ENCODE measurements around the gene CEMIP. TPM values are rescaled to one million over a fixed set of nuclear protein-coding genes. Genes with fewer than 3 reads are reported as not detected.

CEMIP gene
- total RNA-seq, 1 experiment from 2014 or later = 0.61 TPM

GRCh38 chr15:80785335-80785734 lies 6.2 kb downstream of the CEMIP start:
- Histone ChIP-seq H3K36me3 (ENCODE audit: low read depth) (peaks cover 13% of the 10 kb centered on the region; the same call in 1 of the 2 replicates), H3K27me3 (ENCODE audit: insufficient read depth, low read depth) (no peaks in the 10 kb centered on the region), H2AFZ (no peak overlapping the region), H3K27ac (no peak overlapping the region), H3K4me1 (replicated peaks; ENCODE audit: insufficient read depth) (peaks cover 17% of the 10 kb centered on the region), H3K79me2 (ENCODE audit: low read depth) (0 out of 2 replicates have a peak, but pooled peaks cover 5% of the 10 kb centered on the region), H3K4me3 (no peak overlapping the region), H4K20me1 (ENCODE audit: insufficient read depth) (no peaks in the 10 kb centered on the region), H3F3A (ENCODE audit: insufficient read depth, low read depth) (no peaks in the 10 kb centered on the region), H3K4me2 (no peak overlapping the region), H3K9me2 (ENCODE audit: insufficient read depth) (no peaks in the 10 kb centered on the region), H3K9me3 (ENCODE audit: insufficient read depth, low read depth) (no peaks in the 10 kb centered on the region)
- intact Hi-C loops (cut with micrococcal nuclease; ENCODE audit: unreplicated experiment) = no loop called here
- no peak for DNase-seq
- no TSS peak for BruUV-seq (replicated peaks)
- CTCF ChIA-PET = no interaction called here
- POLR2A ChIA-PET (ENCODE audit: unreplicated experiment) = interaction anchor here (0.6 to 0.8 kb wide), 3 partner anchors 189 to 330 kb away, joined by 3 to 19 read pairs (median 4); no protein-coding TSS in a partner anchor
- TF ChIP-seq CTCF (conservative IDR thresholded peaks at IDR 0.05) (no peak), EZH2 (IDR thresholded peaks at IDR 0.05; ENCODE audit: low read depth) (no peak)

- Histone ChIP-seq H3K9me2 (ENCODE audit: insufficient read depth) (no peaks in the 10 kb centered on the region), H3K4me2 (no peak overlapping the region), H2AFZ (no peak overlapping the region), H3F3A (ENCODE audit: insufficient read depth, low read depth) (no peaks in the 10 kb centered on the region), H3K79me2 (ENCODE audit: low read depth) (0 out of 2 replicates have a peak, but pooled peaks cover 4% of the 10 kb centered on the region), H3K9me3 (ENCODE audit: insufficient read depth, low read depth) (no peaks in the 10 kb centered on the region), H3K27me3 (ENCODE audit: insufficient read depth, low read depth) (no peaks in the 10 kb centered on the region), H4K20me1 (ENCODE audit: insufficient read depth) (no peaks in the 10 kb centered on the region), H3K4me1 (replicated peaks; ENCODE audit: insufficient read depth) (peaks cover 11% of the 10 kb centered on the region; the same call in 1 of the 2 replicates), H3K27ac (no peak overlapping the region), H3K36me3 (ENCODE audit: low read depth) (peaks cover 18% of the 10 kb centered on the region; the same call in 1 of the 2 replicates), H3K4me3 (no peak overlapping the region)
- intact Hi-C loops (cut with micrococcal nuclease; ENCODE audit: unreplicated experiment) = no loop called here
- ChIA-PET POLR2A (ENCODE audit: unreplicated experiment) (interaction anchor here (0.6 to 0.8 kb wide), 3 partner anchors 189 to 330 kb away, joined by 3 to 19 read pairs (median 4); no protein-coding TSS in a partner anchor), CTCF (no interaction called here)
- TF ChIP-seq CTCF (conservative IDR thresholded peaks at IDR 0.05) (no peak), EZH2 (IDR thresholded peaks at IDR 0.05; ENCODE audit: low read depth) (no peak)
- no TSS peak for BruUV-seq (replicated peaks)
- DNase-seq = no peak
Observed at GRCh38 chr15:80785811-80786354, 6.7 kb downstream of the CEMIP start.

- TF ChIP-seq EZH2 (IDR thresholded peaks at IDR 0.05; ENCODE audit: low read depth) = no peak
- TF ChIP-seq CTCF (conservative IDR thresholded peaks at IDR 0.05) = no peak
- Histone ChIP-seq H3K4me3 (no peak overlapping the region), H3K36me3 (ENCODE audit: low read depth) (peaks cover 18% of the 10 kb centered on the region; the same call in 1 of the 2 replicates), H4K20me1 (ENCODE audit: insufficient read depth) (no peaks in the 10 kb centered on the region), H3K4me2 (no peak overlapping the region), H3K9me3 (ENCODE audit: insufficient read depth, low read depth) (no peaks in the 10 kb centered on the region), H3K27ac (no peak overlapping the region), H3F3A (ENCODE audit: insufficient read depth, low read depth) (no peaks in the 10 kb centered on the region), H2AFZ (no peak overlapping the region), H3K79me2 (ENCODE audit: low read depth) (no peaks in the 10 kb centered on the region), H3K4me1 (replicated peaks; ENCODE audit: insufficient read depth) (peaks cover 6% of the 10 kb centered on the region; the same call in 1 of the 2 replicates), H3K9me2 (ENCODE audit: insufficient read depth) (no peaks in the 10 kb centered on the region), H3K27me3 (ENCODE audit: insufficient read depth, low read depth) (no peaks in the 10 kb centered on the region)
- CTCF ChIA-PET = no interaction called here
- POLR2A ChIA-PET (ENCODE audit: unreplicated experiment) = no interaction called here
- no peak for DNase-seq
- no TSS peak for BruUV-seq (replicated peaks)
- intact Hi-C loops (cut with micrococcal nuclease; ENCODE audit: unreplicated experiment) = no loop called here
Observed at GRCh38 chr15:80787316-80787715, 8.1 kb downstream of the CEMIP start.
